Esophagus muscularis mucosa (tissue), 4 donors: ENCODE data around the gene NHLRC1. TPM values are rescaled to one million over a fixed set of nuclear protein-coding genes. Genes with fewer than 3 reads are reported as not detected.

Experiments
- DNase-seq: peaks from one replicate; pipeline ENCODE4 v3.0.0-alpha.2; 2017; ENCODE audit errors: extremely low spot score
- H3K27ac ChIP-seq, 4 donors: fragments of 200-600 bp; sonication (generic); replicated peaks in 1 of 4; 1 replicate in 3 of 4; 2 replicates in 1 of 4; pipeline ENCODE4 v1.5.1; 2016 to 2019; ENCODE audit warnings: mild to moderate bottlenecking in 1 of 4
- H3K27me3 ChIP-seq, 4 donors: fragments of 200-600 bp; sonication (generic); one replicate each; pipeline versions ENCODE4 v1.5.1 to v1.6.0; 2016 to 2019
- H3K36me3 ChIP-seq, 4 donors: fragments of 200-600 bp; sonication (generic); one replicate each; pipeline ENCODE4 v1.5.1; 2016 to 2019
- H3K4me1 ChIP-seq, 4 donors: fragments of 200-600 bp; sonication (generic); one replicate each; pipeline ENCODE4 v1.5.1; 2016 to 2019
- H3K4me3 ChIP-seq, 4 donors: fragments of 200-600 bp; sonication (generic); 1 replicate in 2 of 4; 2 replicates in 2 of 4; pipeline ENCODE4 v1.5.1; 2016 to 2019; ENCODE audit warnings: mild to moderate bottlenecking in 4 of 4, moderate library complexity in 1 of 4
- H3K9me3 ChIP-seq, 4 donors: fragments of 200-600 bp; sonication (generic); 1 replicate in 3 of 4; 2 replicates in 1 of 4; pipeline ENCODE4 v1.5.1; 2016 to 2019
- CTCF ChIP-seq, 3 experiments: fragments of 200-600 bp in 2 of 3; fragments of 450-650 bp in 1 of 3; sonication (generic) in 2 of 3; IDR thresholded peaks; one replicate each; pipeline ENCODE4 v1.5.1; 2017 to 2019; ENCODE audit warnings: antibody characterized with exemption in 3 of 3, mild to moderate bottlenecking in 2 of 3, moderate library complexity in 1 of 3
- EP300 ChIP-seq: sonication (generic); formaldehyde crosslinking; IDR thresholded peaks from one replicate; pipeline ENCODE4 v1.6.1; 2017; ENCODE audit warnings: antibody characterized with exemption
- POLR2A ChIP-seq: fragments of 450-650 bp; IDR thresholded peaks from one replicate; pipeline ENCODE4 v1.6.1; 2017; ENCODE audit warnings: antibody characterized with exemption, moderate library complexity, mild to moderate bottlenecking, low read depth
- POLR2AphosphoS5 ChIP-seq, 2 donors: sonication (generic); formaldehyde crosslinking; IDR thresholded peaks; one replicate each; pipeline ENCODE4 v1.6.1; 2017; ENCODE audit warnings: antibody characterized with exemption in 2 of 2
- WGBS: methylation state at CpG from one replicate; pipeline ENCODE4 v1.1.5; 2018; 5-methylcytosine and 5-hydroxymethylcytosine counted together
- intact Hi-C: fragments of 100-400 bp; cut with DNase I; formaldehyde crosslinking; loops from one replicate; pipeline ENCODE4 v1.15.1; 2023
- total RNA-seq, 4 donors: library from RNA; depleted of rRNA; stranded (reverse); fragments of >200 nt; gene quantifications; one replicate each; pipeline versions ENCODE4 v1.1.0 to v1.2.1, GENCODE V29; 2016

NHLRC1 gene
- total RNA-seq, 4 donors from 2014 or later, result 0.50 to 1.2 (median 0.93) TPM

GRCh38 chr6:18126121-18126520 is 3.6 kb upstream of the NHLRC1 start:
- H3K27me3 ChIP-seq, result no peaks in the 10 kb centered on the region
- H3K4me1 ChIP-seq, result peaks cover 11 to 21% (median 16%) of the 10 kb centered on the region in 4 donors
- H3K4me3 ChIP-seq, result no peak overlapping the region
- H3K9me3 ChIP-seq, result no peaks in the 10 kb centered on the region
- DNase-seq, result no peak
- intact Hi-C loops, result no loop called here
- TF ChIP-seq CTCF (IDR thresholded peaks at IDR 0.05), result no peak
- no peak for TF ChIP-seq EP300
- TF ChIP-seq POLR2AphosphoS5 (IDR thresholded peaks at IDR 0.05), result no peak
- TF ChIP-seq POLR2A, result no peak
- 56% methylated on average over 5 of the region's 5 CpGs for WGBS
- no peak overlapping the region for H3K27ac ChIP-seq
- H3K36me3 ChIP-seq, result peaks cover 5 to 23% (median 10%) of the 10 kb centered on the region in 4 donors

GRCh38 chr6:18121580-18122127 is 823 bp downstream of the NHLRC1 start:
- no peaks in the 10 kb centered on the region for H3K36me3 ChIP-seq
- 72% methylated on average over 12 of the region's 19 CpGs for WGBS
- no peaks in the 10 kb centered on the region for H3K27me3 ChIP-seq
- H3K4me1 ChIP-seq, result peaks cover 11 to 21% (median 16%) of the 10 kb centered on the region in 4 donors
- TF ChIP-seq CTCF (IDR thresholded peaks at IDR 0.05), result no peak
- TF ChIP-seq EP300, result no peak
- no peak for TF ChIP-seq POLR2A
- no peak for TF ChIP-seq POLR2AphosphoS5 (IDR thresholded peaks at IDR 0.05)
- intact Hi-C loops, result loop anchor here (2.0 to 5.0 kb wide), 3 partner anchors 135 to 304 kb away; partner anchors contain the start of gene KIF13A
- H3K4me3 ChIP-seq, result peak overlapping the region; percentile 55 to 75 (median 68)
- H3K9me3 ChIP-seq, result peaks cover 0 to 4% (median 0%) of the 10 kb centered on the region in 4 donors
- peak overlapping the region in 3 of 4 donors; percentile 68 to 74 (median 69) for H3K27ac ChIP-seq
- no peak for DNase-seq

- intact Hi-C loops, result no loop called here
- DNase-seq, result no peak
- Histone ChIP-seq H3K27me3 (no peaks in the 10 kb centered on the region), H3K4me1 (peaks cover 11 to 21% (median 16%) of the 10 kb centered on the region in 4 donors), H3K36me3 (no peaks in the 10 kb centered on the region), H3K9me3 (peaks cover 0 to 4% (median 0%) of the 10 kb centered on the region in 4 donors), H3K27ac (no peak overlapping the region), H3K4me3 (no peak overlapping the region)
- TF ChIP-seq CTCF (IDR thresholded peaks at IDR 0.05) (no peak), EP300 (no peak), POLR2A (no peak), POLR2AphosphoS5 (IDR thresholded peaks at IDR 0.05) (no peak)
- WGBS, result 92% methylated on average over 5 of the region's 5 CpGs
Measured at GRCh38 chr6:18119236-18119635, 3.2 kb downstream of the NHLRC1 start.

GRCh38 chr6:18118330-18118729 is 4.1 kb downstream of the NHLRC1 start:
- intact Hi-C loops, result no loop called here

More at GRCh38 chr6:18118330-18118729, 4.1 kb downstream of the NHLRC1 start:
- Histone ChIP-seq H3K4me3 (no peak overlapping the region), H3K27me3 (no peaks in the 10 kb centered on the region), H3K4me1 (peaks cover 11 to 19% (median 16%) of the 10 kb centered on the region in 4 donors), H3K36me3 (no peaks in the 10 kb centered on the region), H3K9me3 (peaks cover 0 to 4% (median 0%) of the 10 kb centered on the region in 4 donors), H3K27ac (no peak overlapping the region)
- WGBS, result 74% methylated on average over 3 of the region's 3 CpGs
- no peak for DNase-seq
- TF ChIP-seq POLR2A, result no peak
- TF ChIP-seq EP300, result no peak
- no peak for TF ChIP-seq POLR2AphosphoS5 (IDR thresholded peaks at IDR 0.05)
- no peak for TF ChIP-seq CTCF (IDR thresholded peaks at IDR 0.05)
